ENCODE results near the gene SPPL2C.

The SPPL2C gene

DNA sequence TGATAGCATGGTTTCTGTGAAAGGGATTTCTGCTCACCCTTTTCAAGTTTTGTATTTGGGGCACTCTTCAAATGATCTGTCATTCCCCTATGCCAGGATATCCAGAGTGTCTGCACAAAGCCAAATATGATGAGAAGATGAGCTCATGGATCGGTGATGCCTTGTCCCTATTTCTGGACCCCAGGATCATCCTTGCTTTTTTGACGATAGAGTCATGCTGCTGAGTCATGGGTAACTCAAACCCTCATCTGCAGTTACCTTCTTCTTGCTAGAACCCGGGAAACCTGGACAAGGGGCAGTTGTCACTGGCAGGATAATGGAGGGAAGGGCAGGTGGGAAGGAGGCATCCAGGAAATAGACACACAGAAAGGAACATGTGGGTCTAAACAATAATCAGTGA is 31.9 kb downstream of the SPPL2C start:
- TF ChIP-seq, protein P1, sequence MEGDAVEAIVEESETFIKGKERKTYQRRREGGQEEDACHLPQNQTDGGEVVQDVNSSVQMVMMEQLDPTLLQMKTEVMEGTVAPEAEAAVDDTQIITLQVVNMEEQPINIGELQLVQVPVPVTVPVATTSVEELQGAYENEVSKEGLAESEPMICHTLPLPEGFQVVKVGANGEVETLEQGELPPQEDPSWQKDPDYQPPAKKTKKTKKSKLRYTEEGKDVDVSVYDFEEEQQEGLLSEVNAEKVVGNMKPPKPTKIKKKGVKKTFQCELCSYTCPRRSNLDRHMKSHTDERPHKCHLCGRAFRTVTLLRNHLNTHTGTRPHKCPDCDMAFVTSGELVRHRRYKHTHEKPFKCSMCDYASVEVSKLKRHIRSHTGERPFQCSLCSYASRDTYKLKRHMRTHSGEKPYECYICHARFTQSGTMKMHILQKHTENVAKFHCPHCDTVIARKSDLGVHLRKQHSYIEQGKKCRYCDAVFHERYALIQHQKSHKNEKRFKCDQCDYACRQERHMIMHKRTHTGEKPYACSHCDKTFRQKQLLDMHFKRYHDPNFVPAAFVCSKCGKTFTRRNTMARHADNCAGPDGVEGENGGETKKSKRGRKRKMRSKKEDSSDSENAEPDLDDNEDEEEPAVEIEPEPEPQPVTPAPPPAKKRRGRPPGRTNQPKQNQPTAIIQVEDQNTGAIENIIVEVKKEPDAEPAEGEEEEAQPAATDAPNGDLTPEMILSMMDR (IDR thresholded peaks at IDR 0.05) = no peak
- no peak for TF ChIP-seq ZFX (IDR thresholded peaks at IDR 0.05; ENCODE audit: borderline replicate concordance)
- no peak overlapping the region for H3K27ac ChIP-seq

DNA sequence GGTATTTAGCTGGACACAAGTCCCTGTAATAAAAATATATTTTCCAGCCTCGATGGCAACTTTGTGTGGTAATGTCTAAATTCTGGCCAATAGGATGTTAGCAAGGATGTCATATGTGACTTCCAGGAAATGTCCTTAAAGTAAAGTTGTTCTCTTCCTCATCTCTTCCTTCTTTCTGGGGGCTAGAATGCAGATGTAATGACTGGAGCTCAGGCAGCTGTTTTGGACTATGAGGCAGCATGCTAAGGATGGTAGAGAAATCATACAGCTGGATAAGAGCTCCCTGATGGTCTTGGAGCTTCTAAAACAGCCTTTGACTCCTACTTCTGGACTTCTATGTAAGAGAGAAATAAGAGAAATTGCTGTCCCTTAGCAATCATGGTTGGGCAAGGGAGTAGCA is 32.8 kb downstream of the SPPL2C start:
- no peak overlapping the region for H3K27ac ChIP-seq
- TF ChIP-seq, protein P1 (IDR thresholded peaks at IDR 0.05) = no peak
- no peak for TF ChIP-seq ZFX (IDR thresholded peaks at IDR 0.05; ENCODE audit: borderline replicate concordance)

DNA sequence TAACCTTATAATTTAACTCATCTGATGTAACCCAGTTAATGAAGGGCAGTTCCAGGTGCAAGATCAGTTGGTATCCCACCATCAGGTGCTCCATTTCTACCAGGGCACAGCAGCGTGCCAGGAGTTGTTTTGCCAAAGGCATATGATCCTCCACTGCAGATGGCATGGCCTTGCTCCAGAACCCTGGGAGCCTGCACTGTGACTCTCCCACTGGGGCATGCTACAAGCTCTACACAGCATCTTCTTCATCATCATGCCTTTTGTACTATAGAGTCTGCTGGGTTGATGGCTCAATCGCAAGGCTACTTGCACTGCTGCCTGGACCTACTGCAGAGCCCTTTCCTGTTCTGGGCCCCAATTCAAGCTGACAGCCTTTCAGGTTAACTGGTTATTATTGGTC is 38.4 kb downstream of the SPPL2C start:
- no peak for TF ChIP-seq ZFX (IDR thresholded peaks at IDR 0.05; ENCODE audit: borderline replicate concordance)
- TF ChIP-seq, protein P1 (IDR thresholded peaks at IDR 0.05) = no peak
- H3K27ac ChIP-seq = no peak overlapping the region

DNA sequence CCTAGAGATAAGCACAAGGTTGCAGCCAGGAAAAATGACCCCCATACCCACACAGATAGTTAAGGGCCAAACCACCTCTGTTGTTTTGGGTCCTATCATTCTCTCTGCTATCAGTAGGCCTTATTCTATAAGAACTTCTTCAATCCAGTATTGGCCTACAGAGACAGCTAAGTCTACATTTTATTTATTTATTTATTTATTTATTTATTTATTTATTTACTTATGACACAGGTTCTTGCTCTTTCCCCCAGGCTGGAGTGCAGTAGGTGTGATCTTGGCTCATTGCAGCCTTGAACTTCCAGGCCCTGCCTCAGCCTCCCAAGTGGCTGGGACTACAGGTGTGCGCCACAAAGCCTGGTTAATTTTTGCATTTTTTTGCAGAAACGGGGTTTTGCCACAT is 42.2 kb downstream of the SPPL2C start:
- no peak overlapping the region for H3K27ac ChIP-seq
- TF ChIP-seq, protein P1 (IDR thresholded peaks at IDR 0.05) = no peak
- TF ChIP-seq ZFX (IDR thresholded peaks at IDR 0.05; ENCODE audit: borderline replicate concordance) = no peak

DNA sequence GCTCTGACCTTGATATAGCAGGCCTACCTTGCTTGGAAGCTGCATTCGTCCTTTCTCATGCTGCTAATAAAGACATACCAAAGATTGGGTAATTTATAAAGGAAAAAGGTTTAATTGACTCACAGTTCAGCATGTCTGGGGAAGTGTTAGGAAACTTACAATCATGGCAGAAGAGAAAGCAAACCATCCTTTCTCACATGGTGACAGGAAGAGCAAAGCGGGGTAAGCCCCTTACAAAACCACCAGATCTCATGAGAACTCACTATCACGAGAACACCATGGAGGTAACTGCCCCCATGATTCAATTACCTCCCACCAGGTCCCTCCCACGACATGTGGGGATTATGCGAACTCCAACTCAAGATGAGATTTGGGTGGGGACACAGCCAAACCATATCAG is 43.7 kb downstream of the SPPL2C start:
- no peak overlapping the region for H3K27ac ChIP-seq
- no peak for TF ChIP-seq ZFX (IDR thresholded peaks at IDR 0.05; ENCODE audit: borderline replicate concordance)
- TF ChIP-seq, protein P1 (IDR thresholded peaks at IDR 0.05) = no peak

DNA sequence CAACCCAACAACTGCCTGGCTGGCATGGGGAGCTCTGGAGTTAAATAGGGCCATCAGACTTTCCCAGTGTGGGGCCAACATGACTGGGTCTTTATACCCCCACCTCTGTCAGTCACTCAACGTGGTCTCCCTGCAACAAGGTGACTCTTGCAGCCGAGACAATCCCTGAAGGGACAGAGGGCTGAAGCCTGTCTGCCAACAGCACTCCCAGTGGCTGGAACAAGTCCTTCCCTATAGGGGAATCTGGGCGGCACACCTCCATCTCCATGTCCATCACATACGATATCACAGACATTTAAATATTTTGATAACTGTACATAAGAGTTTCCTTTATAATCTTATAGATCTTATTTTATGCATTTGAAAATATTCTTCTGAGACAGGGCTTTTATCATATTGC is 44.9 kb downstream of the SPPL2C start:
- TF ChIP-seq, protein P1 (IDR thresholded peaks at IDR 0.05) = peak; percentile 48
- TF ChIP-seq ZFX (IDR thresholded peaks at IDR 0.05; ENCODE audit: borderline replicate concordance) = no peak
- no peak overlapping the region for H3K27ac ChIP-seq

DNA sequence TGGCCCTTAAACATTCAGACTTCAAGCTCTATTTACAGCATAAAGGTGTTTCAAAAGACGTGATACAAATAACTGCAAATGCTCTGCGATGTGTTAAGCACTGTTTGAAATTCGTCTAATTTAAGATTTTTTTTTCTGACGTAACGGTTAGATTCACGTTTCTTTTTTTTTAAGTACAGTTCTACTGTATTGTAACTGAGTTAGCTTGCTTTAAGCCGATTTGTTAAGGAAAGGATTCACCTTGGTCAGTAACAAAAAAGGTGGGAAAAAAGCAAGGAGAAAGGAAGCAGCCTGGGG is 49.0 kb downstream of the SPPL2C start:
- peak overlapping the region; percentile 46; the same call in 1 of the 2 replicates for H3K27ac ChIP-seq
- no peak for TF ChIP-seq ZFX (IDR thresholded peaks at IDR 0.05; ENCODE audit: borderline replicate concordance)
- TF ChIP-seq, protein P1 (IDR thresholded peaks at IDR 0.05) = no peak

Measured in 22Rv1 (cell line).